ENCODE data around the gene CST9L.

The CST9L gene

GRCh38 chr20:23542801-23543200 is 25.5 kb downstream of the CST9L start:
- DNase-seq: no peak

DNA sequence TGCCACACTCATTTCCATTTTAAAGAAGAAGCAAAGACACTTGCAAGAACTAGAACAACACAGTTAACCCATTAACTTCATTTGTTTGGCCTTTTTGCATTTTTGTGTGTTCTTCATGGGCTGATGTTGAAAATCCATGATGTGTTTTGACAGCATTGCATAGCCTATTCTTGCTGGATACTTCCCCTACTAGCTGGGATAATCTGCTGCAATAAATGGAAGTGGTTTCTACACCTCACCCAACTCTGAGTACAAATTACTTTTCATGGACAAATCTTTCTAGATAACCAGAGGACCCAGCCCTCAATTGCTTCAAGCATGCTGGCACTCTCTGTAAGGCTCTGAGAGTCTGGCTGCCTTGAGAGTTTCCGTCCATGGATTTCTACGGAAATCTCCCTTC is 26.5 kb downstream of the CST9L start:
- DNase-seq: no peak

- DNase-seq: no peak
Measured at GRCh38 chr20:23541330-23541729, 27.0 kb downstream of the CST9L start.

DNA sequence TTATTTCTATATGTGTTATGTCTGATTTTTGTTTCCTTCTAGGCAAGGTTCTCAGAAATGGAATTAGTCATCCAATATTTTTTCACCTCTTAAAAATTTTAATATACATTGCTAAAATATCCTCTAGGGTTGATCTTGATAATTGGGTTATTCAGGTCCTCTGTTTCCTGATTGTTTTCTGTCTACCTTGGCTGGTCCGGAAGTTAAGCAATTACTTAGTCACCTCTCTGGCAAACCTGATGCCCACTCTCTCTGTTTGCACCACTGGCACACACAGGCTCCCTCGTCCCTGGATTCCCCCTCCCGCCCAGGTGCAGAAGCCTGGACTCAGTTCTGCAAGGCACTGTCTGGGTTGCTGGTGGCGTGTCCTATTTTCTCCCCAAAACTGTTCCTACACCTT is 27.7 kb downstream of the CST9L start:
- no peak for DNase-seq

DNA sequence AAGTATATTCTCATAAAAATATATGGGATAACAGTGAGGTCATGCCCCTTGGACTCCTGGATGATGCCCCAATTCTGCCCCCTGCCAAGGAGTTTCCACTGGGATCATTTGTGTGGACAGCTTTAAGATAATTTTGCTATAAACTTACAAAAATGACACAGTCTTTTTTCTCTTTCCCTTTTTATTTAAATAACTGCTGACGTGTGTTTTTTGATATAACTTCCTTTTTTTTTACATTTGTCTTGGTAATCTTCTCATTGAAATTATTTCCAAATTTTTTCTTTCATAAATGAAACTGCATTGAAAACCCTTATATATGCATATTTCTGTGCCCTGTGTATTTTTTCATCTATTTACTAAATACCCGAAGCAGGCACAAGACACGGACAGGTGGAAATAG is 31.3 kb downstream of the CST9L start:
- DNase-seq: no peak

DNA sequence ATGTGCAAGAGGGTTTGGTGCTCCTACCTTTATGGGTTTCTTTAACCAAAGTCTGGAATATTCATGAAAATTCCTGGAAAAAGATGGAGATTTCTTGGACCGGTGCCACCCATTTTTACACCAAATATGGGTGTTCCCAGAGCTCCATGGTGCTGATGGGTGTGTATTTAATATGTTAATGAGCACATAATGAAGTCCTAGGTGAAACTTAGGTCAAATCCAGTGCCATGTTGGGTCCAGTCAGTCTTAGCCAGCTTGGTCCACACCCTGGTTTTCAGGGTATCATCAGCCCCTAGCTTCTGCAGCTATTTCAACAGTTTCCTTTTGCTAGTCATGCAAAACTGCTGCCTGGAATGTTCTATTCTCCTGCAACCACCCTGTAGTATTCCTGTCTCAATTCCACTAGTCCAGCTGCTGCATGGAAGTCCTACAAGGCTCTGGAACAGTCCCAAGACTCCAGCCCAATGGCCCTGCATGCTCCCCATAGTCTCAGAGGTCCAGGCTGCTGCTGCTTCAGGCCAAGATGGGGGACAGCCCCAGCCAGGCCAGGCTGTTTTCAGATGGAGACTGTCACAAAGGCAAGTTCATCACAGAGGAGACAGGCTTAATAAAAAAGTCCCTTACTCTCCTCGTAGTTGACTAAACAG is 31.8 kb downstream of the CST9L start:
- DNase-seq: no peak

DNA sequence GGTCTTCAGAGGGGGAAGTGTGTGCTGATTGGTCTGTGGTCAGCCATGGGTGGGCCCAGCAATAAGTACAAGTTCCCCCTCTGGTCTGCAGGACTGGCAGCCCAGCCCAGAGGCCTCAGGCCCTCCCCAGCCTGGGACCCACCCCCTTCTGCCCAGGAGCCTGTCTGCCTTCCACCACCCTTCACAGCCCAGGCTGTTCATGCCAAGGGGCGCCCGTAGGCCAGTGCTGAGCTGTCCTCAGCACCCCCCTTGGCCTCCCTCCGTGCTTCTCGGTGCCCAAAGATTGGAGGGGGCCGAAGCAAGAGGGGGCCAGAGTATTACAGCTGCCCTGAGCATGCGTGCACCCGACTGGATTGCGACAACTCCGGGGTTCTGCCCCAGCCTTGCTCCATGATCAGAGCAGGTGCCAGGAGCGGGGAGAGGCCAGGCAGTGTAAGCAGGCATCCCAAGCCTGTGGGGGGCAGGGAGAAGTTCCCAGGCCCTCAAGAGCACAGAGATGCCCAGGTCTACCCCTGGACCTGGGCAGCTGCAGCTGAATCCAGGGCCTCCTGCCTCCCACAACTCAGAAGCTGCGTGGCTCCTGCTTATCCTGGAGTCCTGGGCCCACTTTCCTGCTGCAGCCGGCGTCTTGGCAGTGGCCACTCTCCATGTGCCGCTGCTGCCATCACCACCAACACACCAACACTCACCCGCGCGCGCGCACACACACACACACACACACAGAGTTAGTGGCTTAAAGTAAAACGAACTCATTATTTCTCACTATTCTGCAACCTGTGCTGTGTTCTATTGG is 33.3 kb downstream of the CST9L start:
- DNase-seq: no peak

DNA sequence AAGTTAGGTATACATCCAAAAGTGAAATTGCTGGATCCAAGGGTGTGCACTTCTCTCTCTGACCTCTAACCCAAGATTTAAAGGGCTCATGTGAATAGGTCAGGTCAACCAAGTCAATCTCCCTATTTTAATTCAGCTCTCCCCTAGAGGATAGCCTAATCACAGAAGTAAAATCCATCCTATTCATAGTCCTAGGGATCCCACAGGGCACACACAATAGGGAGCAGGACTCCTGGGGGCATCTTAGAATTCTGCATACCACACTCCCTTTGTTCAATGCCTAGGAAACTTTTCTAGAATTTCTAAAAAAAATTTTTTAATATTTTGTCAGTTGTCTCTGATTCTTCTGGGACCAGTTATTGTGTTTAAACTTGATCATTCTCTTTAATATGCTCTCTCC is 35.1 kb downstream of the CST9L start:
- DNase-seq: no peak

GRCh38 chr20:23532533-23532932 is 35.8 kb downstream of the CST9L start:
- no peak for DNase-seq

- DNase-seq: no peak
Measured at GRCh38 chr20:23530937-23531567, 37.2 kb downstream of the CST9L start.

DNA sequence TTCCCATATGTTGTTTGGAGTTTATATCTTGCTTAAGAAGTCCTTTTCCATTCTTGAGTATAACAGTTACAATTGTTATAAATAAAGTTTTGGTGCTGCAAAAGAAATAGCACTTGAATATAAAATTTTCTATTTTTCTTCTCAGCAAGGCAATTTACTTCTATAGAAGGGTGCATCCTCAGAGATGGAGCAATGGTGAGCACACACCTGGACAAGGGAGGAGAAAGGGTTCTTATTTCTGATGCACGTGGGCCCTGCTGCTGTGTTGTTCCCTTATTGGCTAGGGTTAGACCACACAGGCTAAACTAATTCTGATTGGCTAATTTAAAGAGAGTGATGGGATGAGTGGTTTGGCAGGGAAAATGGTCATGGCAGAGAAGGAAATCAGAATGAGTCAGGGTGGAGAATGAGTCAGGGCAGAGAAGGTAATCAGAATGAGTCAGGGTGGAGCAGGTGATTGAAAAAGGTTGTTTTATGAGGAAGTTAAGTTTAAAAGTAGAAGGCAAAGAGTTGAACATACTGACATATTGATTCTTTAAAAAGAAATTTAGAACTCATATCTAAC is 39.3 kb downstream of the CST9L start:
- DNase-seq: no peak

- DNase-seq: no peak
Measured at GRCh38 chr20:23526850-23527249, 41.4 kb downstream of the CST9L start.

DNA sequence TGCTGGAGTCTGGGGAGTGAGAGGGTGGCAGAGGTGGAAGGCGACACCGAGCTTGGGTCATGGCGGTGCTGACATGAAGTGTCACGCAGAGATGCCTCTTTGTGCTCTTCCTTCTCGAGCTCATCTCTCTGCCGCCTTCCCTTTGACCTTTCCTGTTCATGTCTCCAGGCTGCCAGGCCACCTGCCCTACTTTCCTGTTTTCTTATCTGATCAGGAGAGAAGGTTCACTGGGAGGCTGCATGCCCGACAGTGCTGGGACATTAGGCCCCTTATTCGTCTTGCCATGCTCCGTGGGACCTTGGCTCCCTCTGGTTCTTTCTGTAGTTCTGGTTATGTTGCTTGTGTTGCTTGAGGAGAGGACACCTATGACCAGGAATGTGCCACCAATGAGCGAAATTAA is 44.1 kb downstream of the CST9L start:
- DNase-seq: no peak

DNA sequence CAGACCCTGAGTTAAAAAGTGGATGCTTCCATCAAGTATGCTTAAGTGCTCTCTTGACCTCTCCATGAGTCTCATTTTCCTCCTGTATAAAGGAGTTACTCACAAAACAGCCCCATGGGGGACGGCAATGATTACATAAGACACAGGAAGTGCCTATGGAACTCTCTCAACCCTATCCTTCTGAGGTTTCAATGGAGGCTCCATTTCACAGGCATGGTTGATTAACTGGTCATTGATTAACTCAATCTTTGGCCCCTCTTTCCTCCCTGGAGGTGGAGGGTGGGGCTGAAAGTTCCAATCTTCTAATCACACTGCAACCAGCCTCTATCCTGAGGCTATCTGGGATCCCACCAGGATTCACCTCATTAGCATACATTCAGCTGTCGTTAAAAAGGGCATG is 48.1 kb downstream of the CST9L start:
- DNase-seq: no peak

DNA sequence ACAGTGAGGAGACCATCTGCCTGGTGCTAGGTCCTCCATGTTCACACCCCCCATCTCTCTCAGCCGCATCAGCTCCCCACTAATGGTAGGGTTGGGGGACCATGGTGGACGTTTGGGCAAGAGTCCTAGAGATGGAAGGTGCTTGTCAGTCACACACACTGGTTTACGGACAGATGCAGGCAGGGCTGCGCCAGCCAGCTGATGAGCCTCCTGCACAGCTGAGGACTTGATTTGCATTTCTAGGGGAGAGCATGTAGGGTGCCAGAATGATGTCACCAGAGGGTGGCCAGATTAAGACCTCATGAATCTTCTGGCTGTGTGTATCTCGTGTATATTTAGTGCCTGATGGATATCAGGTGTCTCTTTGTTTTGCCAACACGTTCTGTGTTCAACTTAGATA is 48.7 kb downstream of the CST9L start:
- no peak for DNase-seq

DNA sequence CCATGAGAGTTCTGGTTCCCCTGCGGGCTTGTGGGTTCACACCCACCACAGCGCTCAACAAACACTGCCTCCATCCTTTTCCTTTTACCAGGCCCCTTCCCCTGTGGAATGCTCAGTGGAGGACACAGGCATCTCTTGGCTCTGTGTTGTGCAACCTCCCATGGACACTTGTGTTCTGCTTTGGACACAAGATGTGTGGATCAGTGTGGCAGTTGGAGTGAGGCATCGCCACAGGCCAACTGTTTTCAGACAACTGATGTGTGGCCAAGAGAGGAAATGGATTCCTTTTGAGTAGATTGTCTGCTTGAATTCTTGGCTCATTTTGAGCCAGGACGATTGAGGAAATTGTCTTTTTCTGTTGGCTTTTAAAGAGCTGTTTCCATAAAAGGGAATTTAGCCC is 50.6 kb downstream of the CST9L start:
- DNase-seq: no peak

DNA sequence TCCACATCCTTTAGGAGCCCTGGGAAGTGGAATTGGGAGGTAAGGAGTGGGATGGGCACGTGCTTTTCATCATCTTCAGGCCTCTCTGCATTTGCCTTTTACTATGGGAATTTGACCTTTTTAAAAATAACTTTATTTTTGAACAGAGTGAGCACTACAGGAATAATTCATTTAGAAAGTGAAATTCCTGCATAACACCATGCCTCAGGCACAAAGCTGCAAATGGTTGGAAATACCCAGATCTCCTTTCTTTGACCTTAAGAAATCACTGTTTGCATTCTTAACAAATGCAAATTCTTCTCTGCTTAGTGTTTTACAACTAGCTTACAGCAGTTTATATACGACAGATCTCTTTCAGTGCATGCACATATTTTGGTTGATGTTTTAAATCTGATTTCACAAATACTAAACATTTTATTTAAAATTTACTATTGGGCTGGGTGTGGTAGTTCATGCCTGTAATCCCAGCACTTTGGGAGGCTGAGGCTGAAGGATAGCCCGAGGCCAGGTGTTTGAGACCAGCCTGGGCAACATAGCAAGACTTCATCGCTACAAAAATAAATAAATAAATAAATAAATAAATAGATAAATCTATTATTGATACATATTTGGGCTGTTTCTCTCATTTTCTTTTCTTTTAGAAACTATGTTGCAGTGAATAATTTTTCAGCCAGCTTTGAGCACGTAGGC is 52.9 kb downstream of the CST9L start:
- DNase-seq: no peak

DNA sequence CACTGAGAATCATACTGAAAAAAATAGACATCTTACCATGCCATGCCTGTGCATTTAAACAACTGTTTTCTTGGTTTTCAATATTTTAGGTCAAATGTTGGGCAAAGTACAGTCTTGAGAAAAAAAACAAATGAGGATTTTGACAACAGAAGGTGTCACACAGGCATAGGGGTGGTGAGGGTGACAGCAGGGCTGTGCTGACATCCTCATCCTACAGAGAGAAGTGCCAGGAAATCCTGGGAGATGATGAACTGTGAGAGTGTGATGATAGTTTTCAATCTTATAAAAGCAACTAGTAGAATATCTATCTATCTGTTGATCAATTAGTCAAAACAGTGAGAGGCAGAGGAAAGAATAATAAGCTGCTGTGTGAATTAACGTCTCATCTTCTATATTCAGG is 53.4 kb downstream of the CST9L start:
- no peak for DNase-seq
